Measurements from ENCODE around the gene ADAM12.

- no peak for TF ChIP-seq RAD21 (IDR thresholded peaks at IDR 0.05)
- no peak for TF ChIP-seq CTCF (IDR thresholded peaks at IDR 0.05; ENCODE audit: low read depth, low read length, missing input control)
- TF ChIP-seq GABPA (IDR thresholded peaks at IDR 0.05 in 1 of 2, conservative IDR thresholded peaks at IDR 0.05 in 1 of 2): no peak
- no peak for TF ChIP-seq REST (IDR thresholded peaks at IDR 0.05)
- no peak for TF ChIP-seq TAF1 (conservative IDR thresholded peaks at IDR 0.05)
- TF ChIP-seq EGR1 (IDR thresholded peaks at IDR 0.05; ENCODE audit: low read depth in 2 of 2): no peak
- TF ChIP-seq YY1 (IDR thresholded peaks at IDR 0.05): no peak
- TF ChIP-seq ZBTB33 (IDR thresholded peaks at IDR 0.05): no peak
- no peak for TF ChIP-seq JUND (IDR thresholded peaks at IDR 0.05)
These were observed 19.6 kb upstream of the ADAM12 start for GRCh38 chr10:126407831-126408230.

Data from liver (tissue), 3 donors.